Urinary bladder (tissue), 4 donors: Measurements from ENCODE around the gene NRF1. TPM values are rescaled to one million over a fixed set of nuclear protein-coding genes. Genes with fewer than 3 reads are reported as not detected.
A peak's percentile ranks its signal among the peaks of the same experiment; 100 is the strongest.
"Not testable (repeated sequence)": the region's sequence is repeated elsewhere in the genome, so short reads cannot be mapped to it uniquely, and the experiment has no call there.

Source experiments
- DNase-seq: peaks from one replicate; pipeline ENCODE4 v3.0.0-alpha.2; 2015; ENCODE audit errors: extremely low spot score
- H3K27ac ChIP-seq: one replicate; pipeline ENCODE4 v1.5.1; 2013; ENCODE audit warnings: low read depth, mild to moderate bottlenecking, moderate library complexity
- H3K36me3 ChIP-seq: one replicate; pipeline ENCODE4 v1.6.1; 2013; ENCODE audit warnings: mild to moderate bottlenecking, moderate library complexity; ENCODE audit not compliant: insufficient read depth
- H3K4me1 ChIP-seq: one replicate; pipeline ENCODE4 v1.6.1; 2013; ENCODE audit warnings: mild to moderate bottlenecking, moderate library complexity; ENCODE audit not compliant: insufficient read depth
- H3K4me3 ChIP-seq: one replicate; pipeline ENCODE4 v1.5.1; 2013; ENCODE audit warnings: low read depth, low read length
- WGBS: extraction: QIAGEN DNeasy Blood & Tissue Kit; methylation state at CpG from one replicate; pipeline ENCODE4 v1.1.7; 2013; 5-methylcytosine and 5-hydroxymethylcytosine counted together
- polyA plus RNA-seq: library from polyadenylated mRNA; stranded (reverse); fragments of 200-250 nt; gene quantifications from one replicate; pipeline ENCODE4 v1.2.3, GENCODE V29; 2013
- total RNA-seq: library from RNA; depleted of rRNA; stranded (reverse); fragments of >200 nt; gene quantifications from one replicate; pipeline ENCODE4 v1.2.3, GENCODE V29; 2014
- donor health status: healthy with polysubstance abuse.
- donor health status: healthy.

The NRF1 gene
- total and polyA plus RNA-seq, 2 donors, result 12.8 to 23.9 TPM

GRCh38 chr7:129613016-129613337 is 1.5 kb downstream of the NRF1 start:
- H3K27ac ChIP-seq, result no peak overlapping the region
- DNase-seq, result no peak

GRCh38 chr7:129615018-129615417 is 3.5 kb downstream of the NRF1 start:
- H3K4me1 ChIP-seq, result peaks cover 2% of the 10 kb centered on the region
- no peak for DNase-seq

More at GRCh38 chr7:129613016-129613337, 1.5 kb downstream of the NRF1 start:
- peak overlapping the region; percentile 91 for H3K4me3 ChIP-seq
- WGBS, result 21% methylated on average over 5 of the region's 5 CpGs
- peaks cover 2% of the 10 kb centered on the region for H3K4me1 ChIP-seq
- no peaks in the 10 kb centered on the region for H3K36me3 ChIP-seq

GRCh38 chr7:129616530-129616929 is 5.0 kb downstream of the NRF1 start:
- WGBS, result 81% methylated on average over 4 of the region's 4 CpGs
- Histone ChIP-seq H3K27ac (no peak overlapping the region), H3K4me1 (no peaks in the 10 kb centered on the region), H3K36me3 (no peaks in the 10 kb centered on the region), H3K4me3 (no peak overlapping the region)
- no peak for DNase-seq

More at GRCh38 chr7:129615018-129615417, 3.5 kb downstream of the NRF1 start:
- no peaks in the 10 kb centered on the region for H3K36me3 ChIP-seq
- no peak overlapping the region for H3K27ac ChIP-seq
- H3K4me3 ChIP-seq, result no peak overlapping the region
- WGBS, result 87% methylated on average over 1 of the region's 1 CpG

- Histone ChIP-seq H3K4me1 (no peaks in the 10 kb centered on the region), H3K4me3 (no peak overlapping the region), H3K36me3 (no peaks in the 10 kb centered on the region), H3K27ac (no peak overlapping the region)
- 91% methylated on average over 3 of the region's 3 CpGs for WGBS
- no peak for DNase-seq
Measured at GRCh38 chr7:129617178-129617577, 5.7 kb downstream of the NRF1 start.

- H3K4me1 ChIP-seq, result no peaks in the 10 kb centered on the region
- no peaks in the 10 kb centered on the region for H3K36me3 ChIP-seq
- H3K27ac ChIP-seq, result no peak overlapping the region
- WGBS, result 51% methylated on average over 1 of the region's 1 CpG
- no peak overlapping the region for H3K4me3 ChIP-seq
- DNase-seq, result no peak
Measured at GRCh38 chr7:129617652-129618051, 6.1 kb downstream of the NRF1 start.

GRCh38 chr7:129626896-129627295 is 15.4 kb downstream of the NRF1 start:
- DNase-seq, result no peak
- WGBS, result 98% methylated on average over 3 of the region's 3 CpGs
- H3K36me3 ChIP-seq, result no peaks in the 10 kb centered on the region
- H3K27ac ChIP-seq, result no peak overlapping the region
- no peak overlapping the region for H3K4me3 ChIP-seq
- H3K4me1 ChIP-seq, result no peaks in the 10 kb centered on the region

GRCh38 chr7:129630341-129630740 is 18.8 kb downstream of the NRF1 start:
- WGBS, result 63% methylated on average over 2 of the region's 2 CpGs
- no peaks in the 10 kb centered on the region for H3K4me1 ChIP-seq
- H3K4me3 ChIP-seq, result no peak overlapping the region
- no peak for DNase-seq
- no peaks in the 10 kb centered on the region for H3K36me3 ChIP-seq
- H3K27ac ChIP-seq, result no peak overlapping the region

- no peak for DNase-seq
- no peak overlapping the region for H3K27ac ChIP-seq
- 95% methylated on average over 2 of the region's 2 CpGs for WGBS
- no peaks in the 10 kb centered on the region for H3K4me1 ChIP-seq
- no peaks in the 10 kb centered on the region for H3K36me3 ChIP-seq
- H3K4me3 ChIP-seq, result no peak overlapping the region
Measured at GRCh38 chr7:129634361-129635034, 23.0 kb downstream of the NRF1 start.

- H3K4me3 ChIP-seq, result no peak overlapping the region
- no peak overlapping the region for H3K27ac ChIP-seq
- no peaks in the 10 kb centered on the region for H3K36me3 ChIP-seq
- H3K4me1 ChIP-seq, result no peaks in the 10 kb centered on the region
- 21% methylated on average over 6 of the region's 6 CpGs for WGBS
- DNase-seq, result peak; percentile 8
Measured at GRCh38 chr7:129635300-129636029, 23.9 kb downstream of the NRF1 start.

- not testable (repeated sequence) for H3K4me1 ChIP-seq, H3K36me3 ChIP-seq, H3K4me3 ChIP-seq, H3K27ac ChIP-seq, DNase-seq
- WGBS, result 84% methylated on average over 5 of the region's 5 CpGs
Measured at GRCh38 chr7:129636030-129636550, 24.6 kb downstream of the NRF1 start.

GRCh38 chr7:129636641-129637040 is 25.1 kb downstream of the NRF1 start:
- 95% methylated on average over 4 of the region's 4 CpGs for WGBS
- Histone ChIP-seq H3K27ac (no peak overlapping the region), H3K4me3 (no peak overlapping the region), H3K36me3 (no peaks in the 10 kb centered on the region), H3K4me1 (no peaks in the 10 kb centered on the region)
- no peak for DNase-seq

- no peak for DNase-seq
- Histone ChIP-seq H3K4me3 (no peak overlapping the region), H3K36me3 (no peaks in the 10 kb centered on the region), H3K27ac (no peak overlapping the region), H3K4me1 (no peaks in the 10 kb centered on the region)
- 97% methylated on average over 2 of the region's 2 CpGs for whole genome bisulfite sequencing
Measured at GRCh38 chr7:129640400-129640799, 28.9 kb downstream of the NRF1 start.

GRCh38 chr7:129642871-129643549 is 31.5 kb downstream of the NRF1 start:
- H3K4me1 ChIP-seq, result no peaks in the 10 kb centered on the region
- no peak overlapping the region for H3K27ac ChIP-seq
- no peaks in the 10 kb centered on the region for H3K36me3 ChIP-seq
- WGBS, result 89% methylated on average over 4 of the region's 4 CpGs
- no peak overlapping the region for H3K4me3 ChIP-seq
- no peak for DNase-seq
